Cardiac fibroblast (primary cell): ENCODE measurements around the gene CILP2.

Experiments
- DNase-seq, 2 donors: peaks; one replicate each; pipeline versions ENCODE4 v3.0.0 to v3.0.0-alpha.2; 2010; ENCODE audit warnings: low read depth in 2 of 2
- H3K4me3 ChIP-seq, 2 donors: replicated peaks in 1 of 2; 1 replicate in 1 of 2; 2 replicates in 1 of 2; pipeline ENCODE4 v1.5.1; 2011; ENCODE audit warnings: low read depth in 2 of 2, low read length in 2 of 2, mild to moderate bottlenecking in 2 of 2, moderate library complexity in 1 of 2
- TF ChIP-seq, protein P1 (sequence below): IDR thresholded peaks from one replicate; pipeline ENCODE4 v1.5.1; 2011; ENCODE audit warnings: low read depth, mild to moderate bottlenecking, low read length, inconsistent platforms

The CILP2 gene

GRCh38 chr19:19506592-19506991 is 31.5 kb upstream of the CILP2 start:
- no peak overlapping the region for H3K4me3 ChIP-seq
- DNase-seq, result no peak
- TF ChIP-seq, protein P1, sequence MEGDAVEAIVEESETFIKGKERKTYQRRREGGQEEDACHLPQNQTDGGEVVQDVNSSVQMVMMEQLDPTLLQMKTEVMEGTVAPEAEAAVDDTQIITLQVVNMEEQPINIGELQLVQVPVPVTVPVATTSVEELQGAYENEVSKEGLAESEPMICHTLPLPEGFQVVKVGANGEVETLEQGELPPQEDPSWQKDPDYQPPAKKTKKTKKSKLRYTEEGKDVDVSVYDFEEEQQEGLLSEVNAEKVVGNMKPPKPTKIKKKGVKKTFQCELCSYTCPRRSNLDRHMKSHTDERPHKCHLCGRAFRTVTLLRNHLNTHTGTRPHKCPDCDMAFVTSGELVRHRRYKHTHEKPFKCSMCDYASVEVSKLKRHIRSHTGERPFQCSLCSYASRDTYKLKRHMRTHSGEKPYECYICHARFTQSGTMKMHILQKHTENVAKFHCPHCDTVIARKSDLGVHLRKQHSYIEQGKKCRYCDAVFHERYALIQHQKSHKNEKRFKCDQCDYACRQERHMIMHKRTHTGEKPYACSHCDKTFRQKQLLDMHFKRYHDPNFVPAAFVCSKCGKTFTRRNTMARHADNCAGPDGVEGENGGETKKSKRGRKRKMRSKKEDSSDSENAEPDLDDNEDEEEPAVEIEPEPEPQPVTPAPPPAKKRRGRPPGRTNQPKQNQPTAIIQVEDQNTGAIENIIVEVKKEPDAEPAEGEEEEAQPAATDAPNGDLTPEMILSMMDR, result no peak

DNA sequence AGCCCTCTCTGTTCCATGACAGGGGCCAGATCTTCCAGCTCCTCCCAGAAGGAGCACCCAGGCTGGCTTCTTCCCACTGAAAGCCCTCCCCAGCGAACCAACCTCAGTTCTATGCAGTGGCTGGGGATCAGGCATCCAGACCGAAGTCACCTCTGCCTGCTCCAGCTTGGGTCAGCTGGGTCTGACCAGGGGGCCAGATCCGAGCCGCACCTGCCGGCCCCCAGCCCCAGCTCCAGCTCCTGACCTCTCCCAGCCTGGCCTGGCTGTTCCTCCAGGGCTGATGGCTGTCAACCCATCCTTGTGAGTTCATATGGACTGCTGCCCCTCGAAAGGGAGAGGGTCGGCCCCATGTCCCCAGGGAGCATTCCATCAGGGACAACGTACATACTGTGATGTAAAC is 30.7 kb upstream of the CILP2 start:
- TF ChIP-seq, protein P1, result no peak
- no peak overlapping the region for H3K4me3 ChIP-seq
- DNase-seq, result no peak

- no peak overlapping the region for H3K4me3 ChIP-seq
- TF ChIP-seq, protein P1, result no peak
Observed at GRCh38 chr19:19508217-19508616, 29.8 kb upstream of the CILP2 start.

GRCh38 chr19:19510432-19510831 is 27.6 kb upstream of the CILP2 start:
- H3K4me3 ChIP-seq, result no peak overlapping the region
- TF ChIP-seq, protein P1, result no peak
- DNase-seq, result peak in 1 of 2 donors; percentile 18

More at GRCh38 chr19:19508217-19508616, 29.8 kb upstream of the CILP2 start:
- no peak for DNase-seq

DNA sequence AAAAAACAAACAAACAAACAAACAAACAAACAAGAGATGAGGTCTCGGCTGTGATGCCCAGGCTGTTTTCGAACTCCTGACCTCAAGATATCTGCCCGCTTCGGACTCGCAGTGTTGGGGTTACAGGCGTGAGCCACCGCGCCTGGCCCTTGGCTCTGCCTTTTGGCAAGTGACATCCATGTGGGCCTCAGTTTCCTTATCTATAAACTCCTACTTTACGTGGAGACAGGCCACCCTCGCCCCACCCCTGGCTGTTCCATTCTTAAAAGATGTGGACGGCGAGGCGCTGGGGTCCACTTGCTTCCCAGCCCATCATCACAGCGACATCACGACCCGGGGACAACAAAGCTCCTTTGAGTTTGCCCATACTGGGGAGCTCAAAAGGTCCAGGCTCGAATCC is 24.4 kb upstream of the CILP2 start:
- DNase-seq, result no peak
- TF ChIP-seq, protein P1, result no peak
- H3K4me3 ChIP-seq, result no peak overlapping the region

DNA sequence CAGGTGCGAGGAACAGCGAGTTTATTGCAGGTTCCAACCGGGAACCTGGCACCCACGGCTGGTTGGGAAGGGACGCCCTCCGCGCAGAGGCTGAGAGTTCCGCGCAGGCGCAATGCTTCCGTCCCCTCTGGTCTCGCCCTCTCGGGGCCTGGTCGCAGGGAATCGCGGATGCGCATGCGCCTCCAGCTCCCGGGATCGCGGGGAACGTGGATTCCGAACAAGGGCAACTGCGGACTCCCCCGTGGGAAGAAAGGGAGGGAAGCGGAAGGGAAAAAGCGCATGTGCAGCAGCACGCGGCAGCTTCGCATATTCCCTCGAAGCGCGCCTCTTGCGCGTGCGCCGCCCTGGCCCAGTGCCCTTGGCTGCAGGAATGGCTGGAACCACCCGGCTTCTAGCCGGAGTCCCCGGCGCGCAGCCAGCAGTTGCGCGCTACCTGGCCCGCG is 23.8 kb upstream of the CILP2 start:
- TF ChIP-seq, protein P1, result no peak
- H3K4me3 ChIP-seq, result peak overlapping the region; percentile 3 to 15
- DNase-seq, result peak; percentile 61 to 79
